ENCODE data around the gene RPRML.

DNA sequence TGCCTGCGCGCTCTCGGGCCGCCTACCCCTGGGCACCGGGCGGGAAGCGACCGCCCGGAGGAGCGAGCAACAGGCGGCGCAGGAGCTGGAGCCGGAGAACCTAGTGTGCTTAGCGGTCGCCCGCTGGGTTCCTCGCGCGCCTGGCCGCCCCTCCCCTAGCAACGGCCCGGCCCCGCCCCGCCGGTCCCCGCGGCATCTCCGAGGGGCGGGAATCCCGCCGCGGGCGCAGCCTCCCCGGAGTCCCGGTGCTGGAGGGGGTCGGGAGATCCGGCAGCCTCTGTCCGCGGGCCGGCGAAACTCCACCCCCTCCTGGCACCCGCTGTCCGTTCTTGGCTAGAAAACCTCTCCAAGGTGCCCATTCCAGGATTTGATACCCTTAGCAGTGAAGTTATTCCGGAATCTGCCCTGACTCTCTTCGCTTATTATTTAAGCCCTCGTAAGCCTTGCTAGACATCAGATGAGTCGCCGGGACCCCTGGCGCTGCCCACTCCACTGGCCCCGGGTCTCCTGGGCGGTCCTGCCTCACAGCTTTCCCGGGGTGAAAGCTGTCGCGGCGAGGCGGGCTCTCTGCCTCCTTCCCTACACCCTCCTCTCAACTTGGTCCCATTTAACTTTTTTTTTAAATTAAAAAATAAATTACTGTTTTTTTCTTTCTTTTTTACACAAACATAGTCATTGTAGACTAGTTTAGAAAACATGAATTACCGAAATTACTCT, at the start of gene RPRML:
- TF ChIP-seq, protein P1, sequence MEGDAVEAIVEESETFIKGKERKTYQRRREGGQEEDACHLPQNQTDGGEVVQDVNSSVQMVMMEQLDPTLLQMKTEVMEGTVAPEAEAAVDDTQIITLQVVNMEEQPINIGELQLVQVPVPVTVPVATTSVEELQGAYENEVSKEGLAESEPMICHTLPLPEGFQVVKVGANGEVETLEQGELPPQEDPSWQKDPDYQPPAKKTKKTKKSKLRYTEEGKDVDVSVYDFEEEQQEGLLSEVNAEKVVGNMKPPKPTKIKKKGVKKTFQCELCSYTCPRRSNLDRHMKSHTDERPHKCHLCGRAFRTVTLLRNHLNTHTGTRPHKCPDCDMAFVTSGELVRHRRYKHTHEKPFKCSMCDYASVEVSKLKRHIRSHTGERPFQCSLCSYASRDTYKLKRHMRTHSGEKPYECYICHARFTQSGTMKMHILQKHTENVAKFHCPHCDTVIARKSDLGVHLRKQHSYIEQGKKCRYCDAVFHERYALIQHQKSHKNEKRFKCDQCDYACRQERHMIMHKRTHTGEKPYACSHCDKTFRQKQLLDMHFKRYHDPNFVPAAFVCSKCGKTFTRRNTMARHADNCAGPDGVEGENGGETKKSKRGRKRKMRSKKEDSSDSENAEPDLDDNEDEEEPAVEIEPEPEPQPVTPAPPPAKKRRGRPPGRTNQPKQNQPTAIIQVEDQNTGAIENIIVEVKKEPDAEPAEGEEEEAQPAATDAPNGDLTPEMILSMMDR (IDR thresholded peaks at IDR 0.05; ENCODE audit: borderline replicate concordance, extremely low read depth, low read length, poor library complexity, severe bottlenecking): no peak
- peak; percentile 64 for TF ChIP-seq EZH2 (IDR thresholded peaks at IDR 0.05; ENCODE audit: borderline replicate concordance, low read depth, low read length, severe bottlenecking)

Data from DND-41 (cell line).